OCI-LY7 (cell line): ENCODE data around the gene DAB1. TPM values are rescaled to one million over a fixed set of nuclear protein-coding genes. Genes with fewer than 3 reads are reported as not detected.

Source experiments
- BruUV-seq: library from RNA; stranded (reverse); fragments of 400-500 nt; replicated peaks from 2 replicates; lab custom pipeline; 2021; lab: Mats Ljungman, UMichigan
- CTCF ChIA-PET: fragments of 300-600 bp; sonication (Branson Sonifier 250); formaldehyde crosslinking; loops from one replicate; lab custom pipeline; 2022; ENCODE audit warnings: antibody characterized with exemption; ENCODE audit not compliant: unreplicated experiment; lab: Charles Lee
- POLR2A ChIA-PET: fragments of 300-600 bp; sonication (Branson Sonifier 250); formaldehyde crosslinking; loops from one replicate; lab custom pipeline; 2022; ENCODE audit warnings: antibody characterized with exemption; lab: Charles Lee
- DNase-seq: peaks from one replicate; pipeline ENCODE4 v3.0.0-alpha.2; 2015; ENCODE audit warnings: low spot score
- H2AFZ ChIP-seq: fragments of 200-600 bp; sonication (generic), shearing (Covaris generic); 2 replicates; pipeline ENCODE4 v1.6.1; 2014; ENCODE audit warnings: mild to moderate bottlenecking, antibody characterized with exemption, low read length, moderate library complexity
- H3K27ac ChIP-seq: fragments of 200-600 bp; sonication (generic); 2 replicates; pipeline ENCODE4 v1.5.1; 2014; ENCODE audit warnings: mixed run types, low read depth, mild to moderate bottlenecking, moderate library complexity, low read length, inconsistent platforms; ENCODE audit not compliant: poor library complexity, severe bottlenecking
- H3K36me3 ChIP-seq: fragments of 200-600 bp; sonication (generic); 2 replicates; pipeline ENCODE4 v1.6.1; 2014; ENCODE audit warnings: mild to moderate bottlenecking, antibody characterized with exemption, low read length, moderate library complexity, mixed read lengths; ENCODE audit not compliant: insufficient read depth
- H3K4me1 ChIP-seq: fragments of 200-600 bp; sonication (generic); 2 replicates; pipeline ENCODE4 v1.5.1; 2014; ENCODE audit warnings: mild to moderate bottlenecking, low read length; ENCODE audit not compliant: insufficient read depth, poor library complexity, severe bottlenecking
- H3K4me2 ChIP-seq: fragments of 200-600 bp; sonication (generic); 2 replicates; pipeline ENCODE4 v1.6.1; 2014; ENCODE audit warnings: mild to moderate bottlenecking, low read length
- H3K4me3 ChIP-seq: fragments of 200-600 bp; sonication (generic); 2 replicates; pipeline ENCODE4 v1.5.1; 2014; ENCODE audit warnings: mild to moderate bottlenecking, low read depth, low read length; ENCODE audit not compliant: poor library complexity, severe bottlenecking
- H3K79me2 ChIP-seq: fragments of 200-600 bp; sonication (generic); 2 replicates; pipeline ENCODE4 v1.6.1; 2016; ENCODE audit warnings: low read depth, mild to moderate bottlenecking, low read length, moderate library complexity, mixed read lengths; ENCODE audit not compliant: insufficient read depth
- H3K9me2 ChIP-seq: fragments of 200-600 bp; sonication (generic); 2 replicates; pipeline ENCODE4 v1.6.1; 2016; ENCODE audit warnings: mild to moderate bottlenecking, low read length, mixed read lengths; ENCODE audit not compliant: insufficient read depth
- H3K9me3 ChIP-seq: fragments of 200-600 bp; sonication (generic); 2 replicates; pipeline ENCODE4 v1.6.1; 2014; ENCODE audit warnings: mild to moderate bottlenecking, mixed run types, low read length, mixed read lengths
- H4K20me1 ChIP-seq: fragments of 200-600 bp; sonication (generic); 2 replicates; pipeline ENCODE4 v1.6.1; 2014; ENCODE audit warnings: mild to moderate bottlenecking, antibody characterized with exemption, low read length, moderate library complexity, mixed read lengths; ENCODE audit not compliant: insufficient read depth
- CTCF ChIP-seq: fragments of 200-600 bp; sonication (generic); conservative IDR thresholded peaks from 2 replicates; pipeline ENCODE4 v1.5.1; 2014; ENCODE audit warnings: mild to moderate bottlenecking, antibody characterized with exemption, low read length, moderate library complexity, mixed read lengths
- EZH2phosphoT487 ChIP-seq: fragments of 200-600 bp; sonication (generic); IDR thresholded peaks from 2 replicates; pipeline ENCODE4 v1.6.1; 2018; ENCODE audit warnings: low read depth, borderline replicate concordance, mild to moderate bottlenecking, mixed run types, antibody characterized with exemption, low read length, moderate library complexity, mixed read lengths
- intact Hi-C: fragments of 100-400 bp; cut with micrococcal nuclease; formaldehyde crosslinking; loops from one replicate; pipeline ENCODE4 v1.10.0; 2022; ENCODE audit not compliant: unreplicated experiment
- total RNA-seq, 2 experiments: library from RNA; depleted of rRNA in 1 of 2; stranded (reverse); fragments of >200 nt in 1 of 2; shearing (Covaris generic) in 1 of 2; gene quantifications; 2 replicates each; pipeline ENCODE4 v1.2.3, GENCODE V29; 2014 to 2022

Gene DAB1
- total RNA-seq, 2 experiments from 2014 or later, result not detected

GRCh38 chr1:57024855-57025254, 399.0 kb downstream of the DAB1 start:
- no peak overlapping the region for H2AFZ ChIP-seq
- DNase-seq, result no peak
- H4K20me1 ChIP-seq, result no peaks in the 10 kb centered on the region
- ChIA-PET POLR2A (no interaction called here), CTCF (no interaction called here)
- no peaks in the 10 kb centered on the region for H3K9me2 ChIP-seq
- H3K4me2 ChIP-seq, result no peak overlapping the region
- no peaks in the 10 kb centered on the region for H3K36me3 ChIP-seq
- intact Hi-C loops, result no loop called here
- H3K4me1 ChIP-seq, result no peaks in the 10 kb centered on the region
- H3K9me3 ChIP-seq, result no peaks in the 10 kb centered on the region
- no TSS peak for BruUV-seq
- no peak overlapping the region for H3K4me3 ChIP-seq
- H3K79me2 ChIP-seq, result no peaks in the 10 kb centered on the region
- H3K27ac ChIP-seq, result no peak overlapping the region
- TF ChIP-seq EZH2phosphoT487 (no peak), CTCF (no peak)

GRCh38 chr1:57024428-57024827, 399.4 kb downstream of the DAB1 start:
- intact Hi-C loops, result no loop called here
- Histone ChIP-seq H3K36me3 (no peaks in the 10 kb centered on the region), H3K4me2 (no peak overlapping the region), H3K27ac (no peak overlapping the region), H3K9me2 (no peaks in the 10 kb centered on the region), H4K20me1 (no peaks in the 10 kb centered on the region), H3K79me2 (no peaks in the 10 kb centered on the region), H3K4me1 (no peaks in the 10 kb centered on the region), H3K4me3 (no peak overlapping the region), H3K9me3 (no peaks in the 10 kb centered on the region), H2AFZ (no peak overlapping the region)
- no TSS peak for BruUV-seq
- POLR2A ChIA-PET, result no interaction called here
- TF ChIP-seq CTCF, result no peak
- CTCF ChIA-PET, result no interaction called here
- no peak for DNase-seq

- Histone ChIP-seq H3K4me2 (no peak overlapping the region), H3K9me3 (no peaks in the 10 kb centered on the region), H3K4me3 (no peak overlapping the region), H3K9me2 (no peaks in the 10 kb centered on the region), H3K27ac (no peak overlapping the region), H4K20me1 (no peaks in the 10 kb centered on the region), H3K4me1 (no peaks in the 10 kb centered on the region), H3K79me2 (no peaks in the 10 kb centered on the region), H3K36me3 (no peaks in the 10 kb centered on the region), H2AFZ (no peak overlapping the region)
- ChIA-PET CTCF (no interaction called here), POLR2A (no interaction called here)
- intact Hi-C loops, result no loop called here
- no peak for DNase-seq
- no TSS peak for BruUV-seq
- TF ChIP-seq CTCF, result no peak
Measured at GRCh38 chr1:57020216-57020615, 403.6 kb downstream of the DAB1 start.
